ENCODE data around the gene SYNE4. TPM values are rescaled to one million over a fixed set of nuclear protein-coding genes. Genes with fewer than 3 reads are reported as not detected.
A peak's percentile ranks its signal among the peaks of the same experiment; 100 is the strongest.
"Not testable (repeated sequence)": the region's sequence is repeated elsewhere in the genome, so short reads cannot be mapped to it uniquely, and the experiment has no call there.

Gene SYNE4
- total RNA-seq, 1 donor from 2014 or later = 2.6 TPM

DNA sequence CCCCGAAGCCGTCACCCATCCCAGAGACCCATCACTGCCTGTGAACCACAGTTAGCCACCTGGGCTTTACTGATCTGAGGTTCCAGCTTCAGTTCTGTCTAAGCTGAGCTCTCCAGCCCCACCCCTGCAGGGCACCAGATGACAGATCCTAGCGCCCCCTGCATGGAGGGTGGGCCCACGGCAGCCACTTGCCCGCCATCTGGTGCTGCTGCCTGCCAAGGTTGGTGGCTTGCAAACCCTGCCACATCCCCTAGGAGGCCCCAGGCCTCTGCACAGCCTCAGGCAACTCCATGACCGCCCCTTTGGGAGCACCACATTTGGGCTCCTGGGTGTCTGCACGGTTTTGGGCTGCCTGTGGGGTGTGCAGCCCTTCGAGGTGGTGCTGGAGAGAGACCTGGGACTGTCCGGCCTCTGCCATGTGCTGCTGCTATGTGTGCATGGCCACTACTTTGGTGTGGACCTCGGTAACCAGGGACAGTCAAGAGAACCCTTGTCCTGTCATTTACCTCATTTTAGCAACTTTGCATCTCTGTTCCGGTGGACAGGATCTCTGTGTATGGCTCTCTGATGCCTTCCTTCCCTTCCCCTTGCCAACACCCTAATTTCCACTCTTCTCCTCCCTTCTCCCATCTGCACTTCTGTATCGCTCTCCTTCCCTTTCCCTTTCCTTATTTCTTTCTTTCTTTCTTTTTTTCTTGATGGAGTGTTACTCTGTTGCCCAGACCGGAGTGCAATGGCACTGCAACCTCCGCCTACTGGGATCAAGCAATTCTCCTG is 31.0 kb downstream of the SYNE4 start:
- DNase-seq (ENCODE audit: low spot score) = peak; percentile 19
- Mint-ChIP-seq H3K27me3 (ENCODE audit: low read depth) (peaks cover 5% of the 10 kb centered on the region), H3K36me3 (ENCODE audit: low read depth) (no peaks in the 10 kb centered on the region), H3K4me3 (ENCODE audit: low read depth) (no peak overlapping the region), H3K9me3 (no peaks in the 10 kb centered on the region), H3K27ac (no peak overlapping the region), H3K4me1 (ENCODE audit: low read depth) (no peaks in the 10 kb centered on the region)
- intact Hi-C loops (cut with micrococcal nuclease) = no loop called here

DNA sequence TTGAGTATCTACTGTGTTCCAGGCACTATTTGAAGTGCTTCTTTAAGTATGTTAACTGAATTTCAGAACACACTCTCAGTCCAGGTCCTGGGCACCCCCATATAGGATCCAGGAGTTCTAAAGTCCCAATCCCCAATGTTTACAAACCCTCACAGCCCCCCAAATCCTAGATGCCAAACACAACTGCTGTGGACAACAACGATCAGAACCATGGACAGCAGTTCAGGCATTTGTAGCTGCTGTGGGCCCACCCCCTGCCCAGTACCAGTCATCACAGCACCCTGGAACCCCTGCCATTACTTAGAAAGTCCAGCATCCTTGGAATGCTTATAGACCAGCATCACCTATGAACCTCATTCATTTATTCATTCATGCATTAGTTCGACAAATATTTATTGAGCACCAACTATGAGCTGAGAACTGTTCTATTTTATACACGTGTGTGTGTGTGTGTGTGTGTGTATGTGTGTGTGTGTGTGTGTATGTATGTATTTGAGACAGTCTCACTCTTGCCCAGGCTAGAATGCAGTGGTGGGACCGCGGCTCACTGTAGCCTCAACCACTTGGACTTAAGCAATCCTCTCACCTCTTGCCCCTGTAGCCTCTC is 32.9 kb downstream of the SYNE4 start:
- Mint-ChIP-seq H3K27me3 (ENCODE audit: low read depth) (peaks cover 2% of the 10 kb centered on the region), H3K9me3 (no peaks in the 10 kb centered on the region), H3K4me1 (ENCODE audit: low read depth) (no peaks in the 10 kb centered on the region), H3K36me3 (ENCODE audit: low read depth) (no peaks in the 10 kb centered on the region), H3K4me3 (ENCODE audit: low read depth) (no peak overlapping the region), H3K27ac (no peak overlapping the region)
- no peak for DNase-seq (ENCODE audit: low spot score)
- intact Hi-C loops (cut with micrococcal nuclease) = no loop called here

- H3K4me1 Mint-ChIP-seq (ENCODE audit: low read depth) = peaks cover 2% of the 10 kb centered on the region
- peaks cover 2% of the 10 kb centered on the region for H3K27me3 Mint-ChIP-seq (ENCODE audit: low read depth)
- H3K9me3 Mint-ChIP-seq = no peaks in the 10 kb centered on the region
- no peak overlapping the region for H3K4me3 Mint-ChIP-seq (ENCODE audit: low read depth)
- intact Hi-C loops (cut with micrococcal nuclease) = no loop called here
- no peaks in the 10 kb centered on the region for H3K36me3 Mint-ChIP-seq (ENCODE audit: low read depth)
- no peak overlapping the region for H3K27ac Mint-ChIP-seq
- DNase-seq (ENCODE audit: low spot score) = no peak
These were observed 35.1 kb downstream of the SYNE4 start for GRCh38 chr19:35973487-35973886.

- no peak for DNase-seq (ENCODE audit: low spot score)
- Mint-ChIP-seq H3K4me1 (ENCODE audit: low read depth) (peaks cover 2% of the 10 kb centered on the region), H3K27ac (no peak overlapping the region), H3K9me3 (no peaks in the 10 kb centered on the region), H3K27me3 (ENCODE audit: low read depth) (peaks cover 3% of the 10 kb centered on the region), H3K36me3 (ENCODE audit: low read depth) (no peaks in the 10 kb centered on the region), H3K4me3 (ENCODE audit: low read depth) (no peak overlapping the region)
- intact Hi-C loops (cut with micrococcal nuclease) = no loop called here
These were observed 41.8 kb downstream of the SYNE4 start for GRCh38 chr19:35966771-35967170.

DNA sequence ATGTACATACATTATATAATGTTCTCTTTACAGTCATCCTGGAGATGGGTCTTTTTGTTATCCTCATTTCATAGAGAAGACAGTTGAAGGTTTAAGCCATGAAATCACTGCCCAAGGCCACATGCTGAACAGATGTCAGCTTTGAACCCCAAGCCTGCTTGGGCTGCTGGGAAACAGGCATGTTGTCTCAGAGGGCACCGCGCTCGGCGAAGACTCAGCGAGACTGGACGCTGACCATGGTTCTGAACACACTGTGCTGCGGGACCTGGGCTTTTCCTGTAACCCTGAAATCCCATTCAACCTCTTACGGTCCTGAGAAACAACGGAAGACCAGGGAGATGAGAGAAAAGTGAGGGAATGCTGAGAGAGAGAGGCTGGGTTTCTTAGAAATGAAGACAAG is 45.1 kb downstream of the SYNE4 start:
- peak; percentile 35 for DNase-seq (ENCODE audit: low spot score)
- Mint-ChIP-seq H3K4me1 (ENCODE audit: low read depth) (peaks cover 3% of the 10 kb centered on the region), H3K27me3 (ENCODE audit: low read depth) (peaks cover 13% of the 10 kb centered on the region), H3K27ac (no peak overlapping the region), H3K36me3 (ENCODE audit: low read depth) (no peaks in the 10 kb centered on the region), H3K9me3 (no peaks in the 10 kb centered on the region), H3K4me3 (ENCODE audit: low read depth) (no peak overlapping the region)
- intact Hi-C loops (cut with micrococcal nuclease) = no loop called here

DNA sequence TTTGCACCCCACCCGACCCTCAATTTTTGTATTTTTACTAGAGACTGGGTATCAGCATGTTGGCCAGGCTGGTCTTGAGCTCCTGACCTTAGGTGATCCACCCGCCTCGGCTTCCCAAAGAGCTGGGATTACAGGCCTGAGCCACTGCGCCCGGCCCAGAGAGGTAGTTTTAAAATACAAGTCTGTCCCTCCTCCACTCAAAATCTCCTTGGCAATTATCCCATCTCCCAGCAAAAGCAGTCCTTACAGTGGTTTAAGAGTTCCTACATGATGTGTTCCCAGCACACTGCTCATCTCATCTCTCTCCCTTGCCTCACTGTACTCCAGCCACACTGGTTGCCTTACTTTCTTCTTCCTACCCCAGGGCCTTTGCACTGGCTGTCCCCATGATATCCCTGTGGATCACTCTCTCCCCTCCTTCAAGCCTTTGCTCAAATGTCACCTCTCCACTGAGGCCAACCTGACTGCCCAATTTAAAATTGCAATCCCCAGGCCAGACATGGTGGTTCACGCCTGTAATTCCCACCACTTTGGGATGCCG is 48.1 kb downstream of the SYNE4 start:
- peak overlapping the region; percentile 11 for H3K4me3 Mint-ChIP-seq (ENCODE audit: low read depth)
- intact Hi-C loops (cut with micrococcal nuclease) = no loop called here
- peaks cover 7% of the 10 kb centered on the region for H3K36me3 Mint-ChIP-seq (ENCODE audit: low read depth)
- peaks cover 8% of the 10 kb centered on the region for H3K9me3 Mint-ChIP-seq
- DNase-seq (ENCODE audit: low spot score) = no peak
- H3K27me3 Mint-ChIP-seq (ENCODE audit: low read depth) = peaks cover 22% of the 10 kb centered on the region
- H3K4me1 Mint-ChIP-seq (ENCODE audit: low read depth) = peaks cover 4% of the 10 kb centered on the region
- H3K27ac Mint-ChIP-seq = no peak overlapping the region

- Mint-ChIP-seq H3K27ac (no peak overlapping the region), H3K4me1 (ENCODE audit: low read depth) (peaks cover 7% of the 10 kb centered on the region), H3K4me3 (ENCODE audit: low read depth) (no peak overlapping the region), H3K9me3 (peaks cover 8% of the 10 kb centered on the region), H3K27me3 (ENCODE audit: low read depth) (peaks cover 22% of the 10 kb centered on the region), H3K36me3 (ENCODE audit: low read depth) (peaks cover 7% of the 10 kb centered on the region)
- DNase-seq (ENCODE audit: low spot score) = no peak
- intact Hi-C loops (cut with micrococcal nuclease) = loop anchor here (1.0 kb wide), 1 partner anchor 94 kb away; the partner anchor contains the start of genes THAP8 and WDR62
These were observed 48.7 kb downstream of the SYNE4 start for GRCh38 chr19:35959968-35960320.

GRCh38 chr19:35959040-35959967 is 49.3 kb downstream of the SYNE4 start:
- H3K27ac Mint-ChIP-seq = no peak overlapping the region
- intact Hi-C loops (cut with micrococcal nuclease) = loop anchor here (1.0 kb wide), 1 partner anchor 95 kb away; the partner anchor contains the start of genes THAP8 and WDR62
- H3K27me3 Mint-ChIP-seq (ENCODE audit: low read depth) = peaks cover 22% of the 10 kb centered on the region
- peaks cover 8% of the 10 kb centered on the region for H3K4me1 Mint-ChIP-seq (ENCODE audit: low read depth)
- peaks cover 8% of the 10 kb centered on the region for H3K9me3 Mint-ChIP-seq
- no peak overlapping the region for H3K4me3 Mint-ChIP-seq (ENCODE audit: low read depth)
- peak; percentile 64 for DNase-seq (ENCODE audit: low spot score)
- H3K36me3 Mint-ChIP-seq (ENCODE audit: low read depth) = peaks cover 7% of the 10 kb centered on the region

- intact Hi-C loops (cut with micrococcal nuclease) = loop anchor here (1.0 kb wide), 1 partner anchor 96 kb away; the partner anchor contains the start of genes THAP8 and WDR62
- H3K27me3 Mint-ChIP-seq (ENCODE audit: low read depth) = peaks cover 21% of the 10 kb centered on the region
- H3K27ac Mint-ChIP-seq = no peak overlapping the region
- peaks cover 7% of the 10 kb centered on the region for H3K36me3 Mint-ChIP-seq (ENCODE audit: low read depth)
- peak overlapping the region; percentile 60 for H3K4me3 Mint-ChIP-seq (ENCODE audit: low read depth)
- no peak for DNase-seq (ENCODE audit: low spot score)
- H3K4me1 Mint-ChIP-seq (ENCODE audit: low read depth) = peaks cover 14% of the 10 kb centered on the region
- peaks cover 8% of the 10 kb centered on the region for H3K9me3 Mint-ChIP-seq
These were observed 50.0 kb downstream of the SYNE4 start for GRCh38 chr19:35958660-35959039.

GRCh38 chr19:35957411-35957810 is 51.2 kb downstream of the SYNE4 start:
- H3K27me3 Mint-ChIP-seq (ENCODE audit: low read depth) = peaks cover 19% of the 10 kb centered on the region
- H3K4me3 Mint-ChIP-seq (ENCODE audit: low read depth); DNase-seq (ENCODE audit: low spot score); H3K9me3 Mint-ChIP-seq; intact Hi-C loops (cut with micrococcal nuclease); H3K27ac Mint-ChIP-seq; H3K36me3 Mint-ChIP-seq (ENCODE audit: low read depth): not testable (repeated sequence)
- H3K4me1 Mint-ChIP-seq (ENCODE audit: low read depth) = peaks cover 24% of the 10 kb centered on the region

- intact Hi-C loops (cut with micrococcal nuclease) = no loop called here
- Mint-ChIP-seq H3K9me3 (peaks cover 8% of the 10 kb centered on the region), H3K27ac (no peak overlapping the region), H3K4me1 (ENCODE audit: low read depth) (peaks cover 29% of the 10 kb centered on the region), H3K27me3 (ENCODE audit: low read depth) (peaks cover 19% of the 10 kb centered on the region), H3K36me3 (ENCODE audit: low read depth) (peaks cover 7% of the 10 kb centered on the region), H3K4me3 (ENCODE audit: low read depth) (no peak overlapping the region)
- no peak for DNase-seq (ENCODE audit: low spot score)
These were observed 52.6 kb downstream of the SYNE4 start for GRCh38 chr19:35955881-35956634.
